Esophagus muscularis mucosa (tissue), 4 donors: ENCODE results near the gene FOXP2. TPM values are rescaled to one million over a fixed set of nuclear protein-coding genes. Genes with fewer than 3 reads are reported as not detected.
"Not testable (repeated sequence)": the region's sequence is repeated elsewhere in the genome, so short reads cannot be mapped to it uniquely, and the experiment has no call there.

Source experiments
- DNase-seq: peaks from one replicate; pipeline ENCODE4 v3.0.0-alpha.2; 2017; ENCODE audit errors: extremely low spot score
- H3K27ac ChIP-seq, 4 donors: fragments of 200-600 bp; sonication (generic); replicated peaks in 1 of 4; 1 replicate in 3 of 4; 2 replicates in 1 of 4; pipeline ENCODE4 v1.5.1; 2016 to 2019; ENCODE audit warnings: mild to moderate bottlenecking in 1 of 4
- H3K27me3 ChIP-seq, 4 donors: fragments of 200-600 bp; sonication (generic); one replicate each; pipeline versions ENCODE4 v1.5.1 to v1.6.0; 2016 to 2019
- H3K36me3 ChIP-seq, 4 donors: fragments of 200-600 bp; sonication (generic); one replicate each; pipeline ENCODE4 v1.5.1; 2016 to 2019
- H3K4me1 ChIP-seq, 4 donors: fragments of 200-600 bp; sonication (generic); one replicate each; pipeline ENCODE4 v1.5.1; 2016 to 2019
- H3K4me3 ChIP-seq, 4 donors: fragments of 200-600 bp; sonication (generic); 1 replicate in 2 of 4; 2 replicates in 2 of 4; pipeline ENCODE4 v1.5.1; 2016 to 2019; ENCODE audit warnings: mild to moderate bottlenecking in 4 of 4, moderate library complexity in 1 of 4
- H3K9me3 ChIP-seq, 4 donors: fragments of 200-600 bp; sonication (generic); 1 replicate in 3 of 4; 2 replicates in 1 of 4; pipeline ENCODE4 v1.5.1; 2016 to 2019
- EP300 ChIP-seq: sonication (generic); formaldehyde crosslinking; IDR thresholded peaks from one replicate; pipeline ENCODE4 v1.6.1; 2017; ENCODE audit warnings: antibody characterized with exemption
- POLR2A ChIP-seq: fragments of 450-650 bp; IDR thresholded peaks from one replicate; pipeline ENCODE4 v1.6.1; 2017; ENCODE audit warnings: antibody characterized with exemption, moderate library complexity, mild to moderate bottlenecking, low read depth
- POLR2AphosphoS5 ChIP-seq, 2 donors: sonication (generic); formaldehyde crosslinking; IDR thresholded peaks; one replicate each; pipeline ENCODE4 v1.6.1; 2017; ENCODE audit warnings: antibody characterized with exemption in 2 of 2
- whole genome bisulfite sequencing: methylation state at CpG from one replicate; pipeline ENCODE4 v1.1.5; 2018; 5-methylcytosine and 5-hydroxymethylcytosine counted together
- intact Hi-C: fragments of 100-400 bp; cut with DNase I; formaldehyde crosslinking; loops from one replicate; pipeline ENCODE4 v1.15.1; 2023
- total RNA-seq, 4 donors: library from RNA; depleted of rRNA; stranded (reverse); fragments of >200 nt; gene quantifications; one replicate each; pipeline versions ENCODE4 v1.1.0 to v1.2.1, GENCODE V29; 2016
- TF ChIP-seq, protein P1 (sequence below), 3 experiments: fragments of 200-600 bp in 2 of 3; fragments of 450-650 bp in 1 of 3; sonication (generic) in 2 of 3; IDR thresholded peaks; one replicate each; pipeline ENCODE4 v1.5.1; 2017 to 2019; ENCODE audit warnings: antibody characterized with exemption in 3 of 3, mild to moderate bottlenecking in 2 of 3, moderate library complexity in 1 of 3

FOXP2 gene
- total RNA-seq, 4 donors from 2014 or later: 37.1 to 54.2 (median 48.0) TPM

GRCh38 chr7:114539575-114539974 is 125.0 kb downstream of the FOXP2 start:
- no peaks in the 10 kb centered on the region for H3K36me3 ChIP-seq
- DNase-seq: no peak
- H3K9me3 ChIP-seq: no peaks in the 10 kb centered on the region
- H3K4me1 ChIP-seq: peaks cover 0 to 7% (median 2%) of the 10 kb centered on the region in 4 donors
- no peak overlapping the region for H3K4me3 ChIP-seq
- intact Hi-C loops: no loop called here
- TF ChIP-seq, protein P1, sequence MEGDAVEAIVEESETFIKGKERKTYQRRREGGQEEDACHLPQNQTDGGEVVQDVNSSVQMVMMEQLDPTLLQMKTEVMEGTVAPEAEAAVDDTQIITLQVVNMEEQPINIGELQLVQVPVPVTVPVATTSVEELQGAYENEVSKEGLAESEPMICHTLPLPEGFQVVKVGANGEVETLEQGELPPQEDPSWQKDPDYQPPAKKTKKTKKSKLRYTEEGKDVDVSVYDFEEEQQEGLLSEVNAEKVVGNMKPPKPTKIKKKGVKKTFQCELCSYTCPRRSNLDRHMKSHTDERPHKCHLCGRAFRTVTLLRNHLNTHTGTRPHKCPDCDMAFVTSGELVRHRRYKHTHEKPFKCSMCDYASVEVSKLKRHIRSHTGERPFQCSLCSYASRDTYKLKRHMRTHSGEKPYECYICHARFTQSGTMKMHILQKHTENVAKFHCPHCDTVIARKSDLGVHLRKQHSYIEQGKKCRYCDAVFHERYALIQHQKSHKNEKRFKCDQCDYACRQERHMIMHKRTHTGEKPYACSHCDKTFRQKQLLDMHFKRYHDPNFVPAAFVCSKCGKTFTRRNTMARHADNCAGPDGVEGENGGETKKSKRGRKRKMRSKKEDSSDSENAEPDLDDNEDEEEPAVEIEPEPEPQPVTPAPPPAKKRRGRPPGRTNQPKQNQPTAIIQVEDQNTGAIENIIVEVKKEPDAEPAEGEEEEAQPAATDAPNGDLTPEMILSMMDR (IDR thresholded peaks at IDR 0.05): peak; percentile 19 to 29 (median 24)
- TF ChIP-seq EP300: no peak
- no peak overlapping the region for H3K27ac ChIP-seq
- H3K27me3 ChIP-seq: no peaks in the 10 kb centered on the region

DNA sequence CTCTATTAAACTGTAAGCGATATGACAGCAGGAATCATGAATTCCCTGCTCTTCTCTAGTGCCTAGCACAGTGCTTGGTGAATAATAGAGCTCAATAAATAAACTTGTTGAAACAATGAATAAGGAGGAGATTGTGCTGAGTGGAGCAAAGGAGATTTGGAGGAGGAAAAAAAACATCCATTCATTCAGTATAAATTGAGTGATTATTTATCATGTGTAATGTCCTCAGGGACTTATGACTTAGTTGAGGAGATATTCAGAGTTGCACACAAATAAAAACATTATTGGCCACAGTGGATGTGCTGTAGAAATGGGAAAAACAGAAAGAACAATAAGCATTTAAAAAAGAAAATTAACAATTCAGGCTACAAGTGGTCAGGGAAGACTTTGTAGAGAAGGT is 125.7 kb downstream of the FOXP2 start:
- Histone ChIP-seq H3K36me3 (no peaks in the 10 kb centered on the region), H3K4me3 (no peak overlapping the region), H3K27ac (no peak overlapping the region), H3K4me1 (no peaks in the 10 kb centered on the region), H3K27me3 (no peaks in the 10 kb centered on the region), H3K9me3 (no peaks in the 10 kb centered on the region)
- intact Hi-C loops: no loop called here
- WGBS: 76% methylated on average over 1 of the region's 1 CpG
- no peak for TF ChIP-seq EP300
- TF ChIP-seq, protein P1 (IDR thresholded peaks at IDR 0.05): no peak
- TF ChIP-seq POLR2A: no peak
- TF ChIP-seq POLR2AphosphoS5 (IDR thresholded peaks at IDR 0.05): no peak
- DNase-seq: no peak

GRCh38 chr7:114547346-114547745 is 132.7 kb downstream of the FOXP2 start:
- H3K27ac ChIP-seq, H3K9me3 ChIP-seq, intact Hi-C loops, H3K4me3 ChIP-seq, H3K4me1 ChIP-seq, H3K36me3 ChIP-seq, H3K27me3 ChIP-seq, DNase-seq: not testable (repeated sequence)
- 94% methylated on average over 14 of the region's 14 CpGs for WGBS

DNA sequence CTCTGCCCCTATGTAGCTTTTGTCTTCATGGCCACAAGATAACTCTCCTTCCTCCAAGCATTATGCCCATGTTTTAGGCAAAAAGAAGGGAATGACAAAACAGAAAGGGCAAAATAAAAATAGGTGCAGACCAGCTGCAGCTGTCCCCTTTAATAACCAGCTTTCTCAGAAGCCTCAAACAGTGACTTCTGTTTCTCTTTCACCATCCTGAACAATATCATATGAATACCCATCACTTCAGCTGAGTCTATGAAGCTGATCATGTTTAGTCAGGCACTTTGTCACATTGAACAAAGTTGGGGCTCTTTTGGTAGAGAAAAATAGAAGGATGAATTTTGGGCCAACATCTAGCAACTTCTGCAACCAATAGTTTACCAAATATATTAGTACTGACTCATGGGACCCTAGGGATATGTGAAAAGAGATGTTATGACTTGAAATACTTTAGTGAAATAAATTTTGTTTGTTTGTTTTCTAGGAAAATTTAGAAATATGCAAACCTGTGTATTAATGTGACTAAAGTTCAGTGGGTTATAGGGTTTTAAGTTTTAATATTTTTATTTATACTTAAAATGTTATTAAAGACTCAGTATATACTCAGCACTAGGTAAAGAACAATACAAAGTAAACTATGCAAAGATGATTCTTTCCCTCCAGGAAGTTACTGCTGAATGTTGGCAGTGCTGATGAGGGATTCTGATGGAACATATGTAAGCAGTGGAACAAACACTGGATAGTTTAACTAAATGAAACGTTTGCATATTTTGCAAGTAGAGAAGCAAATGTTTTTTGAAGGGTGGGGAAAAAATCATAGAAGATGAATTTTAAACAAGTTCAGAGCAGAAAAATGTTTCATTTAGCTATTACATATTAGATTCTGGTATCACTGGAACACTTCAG is 133.7 kb downstream of the FOXP2 start:
- Histone ChIP-seq H3K9me3 (no peaks in the 10 kb centered on the region), H3K36me3 (no peaks in the 10 kb centered on the region), H3K27me3 (no peaks in the 10 kb centered on the region), H3K4me3 (no peak overlapping the region), H3K27ac (no peak overlapping the region), H3K4me1 (peaks cover 0 to 10% (median 8%) of the 10 kb centered on the region in 4 donors)
- 27% methylated on average over 1 of the region's 1 CpG for WGBS
- no peak for TF ChIP-seq EP300
- TF ChIP-seq, protein P1 (IDR thresholded peaks at IDR 0.05): no peak
- no peak for TF ChIP-seq POLR2AphosphoS5 (IDR thresholded peaks at IDR 0.05)
- TF ChIP-seq POLR2A: no peak
- DNase-seq: no peak
- intact Hi-C loops: no loop called here

DNA sequence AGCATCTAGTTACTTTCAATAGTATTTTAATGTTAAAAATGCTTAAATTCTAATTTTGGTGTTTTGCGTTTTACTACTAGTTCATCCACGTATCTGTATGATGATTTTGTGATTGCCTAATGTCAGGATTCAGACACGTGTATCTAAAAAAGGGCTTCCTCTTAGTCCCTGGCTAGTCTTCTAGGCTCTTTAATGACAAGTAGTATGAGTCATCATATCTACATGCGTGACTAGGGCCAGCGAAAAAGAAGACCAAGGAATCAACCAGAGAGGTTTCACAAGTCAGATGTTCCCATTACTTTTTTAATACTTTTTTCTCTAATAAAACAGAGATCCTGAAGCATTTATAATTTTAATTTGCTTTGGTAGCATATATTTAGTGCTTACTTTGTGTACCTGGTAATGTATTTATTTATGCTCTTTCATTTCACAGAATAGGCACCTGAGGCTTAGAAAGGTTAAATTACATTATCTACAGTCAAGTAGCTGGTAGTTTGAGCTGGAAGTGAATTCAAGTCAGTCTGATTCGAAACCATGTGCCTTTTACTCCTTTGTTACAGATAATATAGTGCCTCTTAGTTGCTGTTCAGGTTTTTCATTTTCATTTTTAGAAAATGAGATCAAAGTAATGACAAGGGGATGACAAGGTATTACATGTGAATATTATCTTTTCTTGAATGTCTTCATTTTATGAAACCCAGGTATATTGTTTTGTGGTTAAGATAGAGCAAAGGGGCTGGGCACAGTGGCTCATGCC is 140.3 kb downstream of the FOXP2 start:
- Histone ChIP-seq H3K4me1 (peaks cover 0 to 5% (median 2%) of the 10 kb centered on the region in 4 donors), H3K27me3 (no peaks in the 10 kb centered on the region), H3K27ac (no peak overlapping the region), H3K9me3 (no peaks in the 10 kb centered on the region), H3K4me3 (no peak overlapping the region), H3K36me3 (no peaks in the 10 kb centered on the region)
- no peak for DNase-seq
- 53% methylated on average over 6 of the region's 6 CpGs for WGBS
- TF ChIP-seq, protein P1 (IDR thresholded peaks at IDR 0.05): no peak
- TF ChIP-seq POLR2A (no peak), POLR2AphosphoS5 (IDR thresholded peaks at IDR 0.05) (peak in 1 of 2 donors; percentile 24), EP300 (no peak)
- intact Hi-C loops: loop anchor here (10.0 kb wide), 1 partner anchor 360 kb away; no protein-coding TSS in a partner anchor
